Stimulated activated CD4-positive, alpha-beta T cell treated with anti-CD3 and anti-CD28 coated beads, TNF-alpha, amount 100 ng/mL, for 4 hours (primary cell): ENCODE results near the gene ADCY2.

Experiments
- DNase-seq, 3 experiments: peaks; one replicate each; pipeline ENCODE4 v3.0.0-alpha.2; 2020; ENCODE audit warnings: low read depth in 3 of 3

ADCY2 gene

GRCh38 chr5:7395947-7396712, at the start of gene ADCY2:
Gene ADCY2, plus strand, starts transcription at chr5:7396138. Its CDS starts 159 bp downstream, at chr5:7396297.
- DNase-seq, result no peak

- no peak for DNase-seq
Observed at GRCh38 chr5:7347377-7347776, 48.6 kb upstream of the ADCY2 start.

- no peak for DNase-seq
Observed at GRCh38 chr5:7348168-7348854, 47.6 kb upstream of the ADCY2 start.

- DNase-seq, result no peak
Observed at GRCh38 chr5:7361593-7361992, 34.3 kb upstream of the ADCY2 start.

GRCh38 chr5:7363067-7363677, 32.8 kb upstream of the ADCY2 start:
- no peak for DNase-seq

- no peak for DNase-seq
Observed at GRCh38 chr5:7364226-7364875, 31.6 kb upstream of the ADCY2 start.

GRCh38 chr5:7367780-7368179, 28.2 kb upstream of the ADCY2 start:
- DNase-seq, result no peak

GRCh38 chr5:7372399-7372798, 23.5 kb upstream of the ADCY2 start:
- no peak for DNase-seq

GRCh38 chr5:7374186-7374585, 21.8 kb upstream of the ADCY2 start:
- DNase-seq, result no peak

- no peak for DNase-seq
Observed at GRCh38 chr5:7375457-7375856, 20.5 kb upstream of the ADCY2 start.

- no peak for DNase-seq
Observed at GRCh38 chr5:7376871-7377270, 19.1 kb upstream of the ADCY2 start.

- no peak for DNase-seq
Observed at GRCh38 chr5:7377761-7378160, 18.2 kb upstream of the ADCY2 start.

- DNase-seq, result no peak
Observed at GRCh38 chr5:7382588-7382987, 13.3 kb upstream of the ADCY2 start.

- no peak for DNase-seq
Observed at GRCh38 chr5:7385681-7386080, 10.3 kb upstream of the ADCY2 start.

GRCh38 chr5:7388553-7388952, 7.4 kb upstream of the ADCY2 start:
- DNase-seq, result no peak

GRCh38 chr5:7391215-7391614, 4.7 kb upstream of the ADCY2 start:
- no peak for DNase-seq

- DNase-seq, result no peak
Observed at GRCh38 chr5:7391814-7392692, 3.9 kb upstream of the ADCY2 start.

- no peak for DNase-seq
Observed at GRCh38 chr5:7392693-7393024, 3.3 kb upstream of the ADCY2 start.

- no peak for DNase-seq
Observed at GRCh38 chr5:7393921-7394799, 1.8 kb upstream of the ADCY2 start.

- DNase-seq, result no peak
Observed at GRCh38 chr5:7394889-7395431, 978 bp upstream of the ADCY2 start.
